Ammon's horn (tissue), 1 donor: ENCODE data around the gene DNAJB8.

Experiments used
- DNase-seq: peaks from one replicate; pipeline ENCODE4 v3.0.0-alpha.2; 2016; ENCODE audit warnings: low spot score

Gene DNAJB8

DNA sequence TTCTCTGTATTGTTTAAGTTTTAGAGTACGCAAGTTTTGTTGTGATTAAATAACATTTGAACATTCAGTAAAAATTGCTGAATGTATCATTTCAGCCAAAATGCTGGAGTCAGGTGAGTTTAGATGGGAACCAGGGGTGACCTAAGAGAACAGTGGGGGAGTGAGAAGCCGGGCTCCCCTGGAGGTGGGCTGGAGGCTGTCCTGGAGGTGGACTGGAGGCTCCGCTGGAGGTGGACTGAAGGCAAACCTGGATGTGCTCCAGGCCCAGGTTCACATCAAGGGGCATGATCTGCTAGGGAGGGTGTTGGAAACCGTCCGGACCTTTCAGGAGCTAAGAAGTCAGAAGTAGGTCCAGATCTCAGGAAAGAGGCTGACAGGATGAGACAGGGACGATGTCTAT is 23.7 kb downstream of the DNAJB8 start:
- no peak for DNase-seq

DNA sequence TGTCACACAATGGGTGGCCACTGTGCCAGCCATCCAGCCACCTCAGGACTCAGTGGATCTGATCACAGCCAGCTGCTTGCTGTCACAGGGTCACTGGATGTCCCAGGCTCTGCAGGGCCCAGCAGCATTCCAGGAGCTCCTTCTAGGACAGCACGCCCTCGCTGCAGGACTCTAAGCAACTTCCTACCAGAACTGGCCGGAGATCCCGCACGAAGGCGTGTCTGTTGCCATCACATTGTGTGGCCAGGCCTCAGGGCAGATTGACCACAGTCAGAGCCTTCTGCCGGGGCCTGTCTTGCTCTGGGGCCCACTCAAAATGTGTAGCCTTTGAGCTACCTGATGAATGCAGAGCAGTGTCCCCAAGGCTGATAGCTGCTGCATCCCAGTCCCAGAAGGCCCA is 24.6 kb downstream of the DNAJB8 start:
- DNase-seq: no peak

DNA sequence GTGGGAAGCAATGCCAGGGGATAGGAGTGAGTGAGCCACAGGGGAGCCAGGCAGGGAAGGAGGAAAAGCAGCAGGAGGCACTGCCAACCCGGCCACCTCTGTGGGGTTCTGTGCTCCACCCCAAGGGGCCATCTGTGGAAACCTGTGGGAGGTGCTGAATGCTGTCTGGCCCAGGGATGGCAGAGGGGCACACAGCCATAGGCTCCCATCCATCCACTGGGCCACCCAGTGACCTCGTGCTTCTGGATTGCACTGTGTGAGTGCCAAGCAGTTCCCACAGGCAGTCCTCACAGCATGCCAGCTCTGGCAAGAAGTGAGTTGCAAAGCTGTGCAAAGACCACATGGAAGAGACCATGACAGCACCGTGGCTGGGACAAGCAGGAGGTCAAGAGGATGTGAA is 27.5 kb downstream of the DNAJB8 start:
- DNase-seq: no peak

DNA sequence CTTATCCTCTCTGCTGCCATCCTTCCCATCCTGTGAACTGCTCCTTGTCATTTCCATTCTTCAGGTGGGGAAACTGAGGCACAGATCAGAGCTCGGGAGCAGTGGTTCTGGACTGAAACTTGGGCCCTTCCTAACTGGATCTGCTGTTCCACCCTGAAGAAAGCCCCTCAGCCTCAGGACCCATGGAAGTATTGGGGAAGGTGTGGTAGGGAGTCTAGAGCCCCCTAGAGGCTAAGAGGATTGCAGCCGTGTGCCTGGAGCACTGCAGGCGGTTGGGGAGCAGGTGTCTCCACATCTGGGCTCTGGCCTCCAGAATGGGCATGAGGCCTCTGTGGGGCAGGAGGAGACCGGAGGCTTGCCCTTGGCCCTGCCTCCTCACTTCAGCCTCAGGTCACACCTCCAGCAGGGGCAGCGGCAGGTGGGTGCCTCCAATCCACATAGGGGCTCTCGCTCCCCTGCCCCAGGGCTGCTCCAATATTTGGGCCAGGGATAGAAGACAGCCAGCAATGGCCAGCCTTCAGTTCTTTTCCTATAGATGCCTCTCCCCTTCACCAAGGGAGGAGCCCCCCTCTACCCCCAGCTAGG is 28.1 kb downstream of the DNAJB8 start:
- no peak for DNase-seq

DNA sequence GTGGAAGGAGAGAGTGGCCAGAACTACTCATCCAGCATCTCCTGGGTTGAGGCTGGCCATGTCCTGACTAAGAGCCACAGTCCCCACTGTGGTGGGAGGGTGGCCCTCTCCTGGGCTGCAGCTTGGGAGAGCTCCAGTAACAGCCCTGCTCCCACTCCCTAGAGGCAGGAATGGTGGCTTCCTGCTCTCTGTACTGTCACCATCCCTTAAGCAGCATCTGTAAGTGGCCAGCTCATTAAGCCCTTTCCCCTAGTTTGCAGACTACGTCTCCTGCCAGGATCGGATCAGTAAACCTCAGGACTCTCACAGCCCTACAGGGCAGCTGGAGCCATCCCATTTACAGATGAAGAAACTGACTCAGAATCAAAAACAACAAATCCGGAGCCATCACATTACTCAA is 30.5 kb downstream of the DNAJB8 start:
- no peak for DNase-seq

DNA sequence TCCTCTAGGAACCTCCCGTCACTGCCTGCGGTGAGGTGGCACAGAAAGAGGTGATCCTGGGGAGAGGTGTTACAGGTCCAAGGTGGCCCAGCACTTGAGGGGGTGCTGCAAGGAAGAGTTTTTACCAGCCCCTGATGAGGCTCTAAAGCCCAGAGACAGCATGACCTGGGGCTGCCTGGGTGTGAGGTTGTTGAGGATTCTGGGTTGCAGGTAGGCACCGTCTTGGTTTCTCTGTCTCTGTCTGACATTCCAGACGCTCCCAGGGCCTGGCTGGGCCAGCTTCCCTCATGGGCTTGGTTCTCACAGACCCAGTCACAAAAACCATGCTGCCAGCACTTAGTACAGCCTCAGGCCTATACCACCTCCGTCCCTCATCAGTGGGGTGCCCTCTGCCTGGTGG is 31.1 kb downstream of the DNAJB8 start:
- DNase-seq: no peak

DNA sequence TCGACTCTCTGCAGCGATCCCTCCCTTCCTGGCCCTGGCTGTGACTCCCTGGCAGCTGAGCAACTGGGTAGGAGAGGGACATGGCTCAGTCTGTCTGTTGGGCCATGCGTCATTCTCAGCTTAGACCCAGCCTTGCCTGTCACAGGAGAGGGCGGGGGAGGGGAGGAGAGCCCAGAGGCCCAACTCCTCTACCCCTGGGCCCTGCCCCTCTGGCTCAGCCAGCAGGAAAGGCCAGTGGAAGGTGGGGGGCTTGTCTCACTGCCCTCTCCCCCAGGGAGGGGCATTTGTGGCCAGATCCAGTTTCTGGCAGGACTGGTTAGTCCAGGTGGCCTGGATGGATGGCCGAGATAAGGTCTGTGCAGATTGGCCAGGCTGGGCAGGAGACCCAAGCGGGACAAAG is 31.6 kb downstream of the DNAJB8 start:
- DNase-seq: no peak

DNA sequence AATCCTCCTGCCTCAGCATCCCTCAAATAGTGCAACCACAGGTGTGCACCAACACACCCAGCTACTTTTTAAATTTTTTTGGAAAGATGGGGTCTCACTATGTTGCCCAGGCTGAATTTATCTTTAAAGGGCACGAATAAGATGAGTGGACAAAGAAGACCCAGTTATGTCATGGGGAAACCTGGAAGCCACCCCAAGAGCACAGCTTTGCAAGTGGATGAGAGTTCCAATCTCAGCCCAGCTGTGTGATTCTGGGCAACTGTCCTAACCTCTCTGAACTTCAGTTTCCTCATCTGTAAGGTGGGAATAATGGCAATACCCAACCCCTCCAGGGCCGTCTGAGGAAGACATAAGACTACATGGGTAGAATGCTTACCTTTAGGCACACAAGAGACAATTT is 32.2 kb downstream of the DNAJB8 start:
- no peak for DNase-seq

DNA sequence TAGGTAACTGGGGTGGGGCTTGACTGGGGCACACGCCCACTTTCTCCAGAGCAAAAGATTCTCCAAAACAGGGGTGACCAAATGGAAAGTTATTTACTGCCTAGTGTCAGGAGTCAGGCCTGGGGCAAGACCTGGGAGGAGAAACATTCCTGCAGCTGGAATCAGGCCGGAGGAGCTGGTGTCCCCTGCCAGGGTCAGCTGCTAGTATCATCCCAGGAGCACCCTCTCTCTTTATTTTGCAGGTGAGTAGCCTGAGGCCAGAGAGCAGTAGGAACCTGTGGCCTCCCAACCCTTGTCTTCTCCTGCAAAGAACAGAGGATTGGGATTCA is 32.9 kb downstream of the DNAJB8 start:
- no peak for DNase-seq

DNA sequence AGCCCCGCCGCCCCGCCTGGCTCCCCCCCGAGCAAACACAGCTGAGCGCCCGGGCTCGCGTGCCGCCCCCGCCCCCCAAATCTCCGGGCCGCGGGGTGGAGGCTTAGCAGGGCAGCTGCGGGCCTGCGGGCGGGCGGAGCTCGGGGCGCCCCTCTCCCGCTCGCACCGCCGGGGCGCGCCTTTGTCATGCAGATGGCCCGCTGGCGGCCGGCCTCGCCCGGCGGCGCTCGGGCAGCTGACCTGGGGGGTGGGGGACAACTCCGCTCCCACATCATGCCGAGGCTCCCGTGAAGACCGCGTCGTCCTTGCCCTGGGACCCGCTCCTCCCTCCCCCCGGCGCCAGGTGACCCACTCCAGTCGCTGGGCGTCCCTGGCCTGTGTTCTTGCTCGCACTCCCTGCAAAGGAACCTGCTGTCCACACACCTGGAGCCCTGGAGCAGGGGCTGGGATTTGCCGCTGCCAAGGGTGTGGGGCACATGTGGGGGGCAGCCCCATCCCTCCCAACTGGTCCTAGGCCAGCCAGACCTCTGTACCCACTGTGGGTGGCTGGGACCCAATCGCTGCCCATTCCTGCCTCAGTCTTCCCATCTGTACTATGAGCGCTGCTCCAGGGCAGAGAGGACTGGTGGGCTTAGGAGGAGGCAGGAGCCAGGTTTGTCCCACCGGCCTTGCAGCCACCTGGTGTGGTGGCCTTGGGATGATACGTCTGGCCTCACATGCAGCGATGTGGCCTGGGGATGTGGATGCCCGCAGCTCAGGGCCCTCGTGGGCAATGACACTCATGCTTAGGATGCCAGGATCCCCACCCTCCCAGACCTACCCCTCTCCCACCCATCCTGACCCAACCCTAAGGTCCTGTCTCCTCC is 33.5 kb downstream of the DNAJB8 start:
- no peak for DNase-seq

DNA sequence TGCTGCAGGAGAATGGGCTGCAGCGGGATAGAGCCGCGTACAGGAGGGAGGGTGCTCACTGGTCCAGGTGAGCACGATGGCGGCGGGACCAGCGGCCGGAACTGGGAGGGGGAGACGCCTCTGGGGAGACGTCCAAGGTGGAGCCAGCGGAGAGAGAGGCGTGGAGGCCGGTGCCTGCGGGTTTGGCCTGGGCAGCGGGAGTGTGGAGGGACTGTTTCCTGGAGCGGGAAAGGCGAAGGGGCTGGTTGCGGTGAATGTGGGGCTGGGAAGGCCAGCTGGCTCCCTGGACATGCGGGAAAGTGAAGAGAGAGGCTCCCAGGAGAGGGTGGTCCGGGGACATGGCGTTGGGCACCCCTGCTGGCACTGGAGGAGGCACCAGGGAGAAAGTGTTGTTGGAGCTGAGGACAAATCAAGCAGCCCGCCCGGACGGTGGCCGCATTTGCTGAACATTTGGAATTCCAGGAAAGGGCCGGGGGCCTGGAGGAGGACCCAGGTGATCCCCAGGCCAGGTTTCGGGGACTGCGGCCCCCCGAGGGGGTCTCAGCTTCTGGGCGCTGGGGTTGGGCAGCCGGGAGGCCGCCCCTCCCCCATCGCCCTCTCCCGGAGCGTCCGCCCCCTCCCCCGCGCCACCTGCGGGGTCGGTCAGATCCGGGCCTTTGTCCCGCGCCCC is 34.3 kb downstream of the DNAJB8 start:
- DNase-seq: no peak

DNA sequence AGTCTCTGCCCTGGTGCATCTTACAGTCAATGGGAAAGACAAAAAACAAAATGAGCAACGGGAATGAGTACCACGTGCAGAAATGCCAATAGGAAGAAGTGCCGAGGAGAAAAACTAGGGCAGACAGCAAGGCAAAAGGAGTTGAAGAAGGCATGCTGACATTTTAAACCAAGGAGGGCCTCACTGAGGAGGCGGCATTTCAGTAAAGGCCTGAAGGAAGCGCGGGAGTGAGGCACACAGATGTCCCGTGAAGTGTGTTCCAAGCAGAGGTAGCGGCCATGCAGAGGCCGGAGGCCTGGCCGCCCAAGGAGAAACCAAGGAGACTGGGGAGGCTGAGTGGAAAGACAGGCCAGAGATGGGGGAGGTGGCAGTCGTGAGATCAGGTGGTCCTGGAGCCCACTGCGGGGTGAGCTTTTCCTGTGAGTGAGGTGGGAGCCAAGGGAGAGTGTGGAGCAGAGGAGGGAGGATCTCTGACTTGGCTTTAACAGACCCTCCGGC is 34.8 kb downstream of the DNAJB8 start:
- DNase-seq: no peak

DNA sequence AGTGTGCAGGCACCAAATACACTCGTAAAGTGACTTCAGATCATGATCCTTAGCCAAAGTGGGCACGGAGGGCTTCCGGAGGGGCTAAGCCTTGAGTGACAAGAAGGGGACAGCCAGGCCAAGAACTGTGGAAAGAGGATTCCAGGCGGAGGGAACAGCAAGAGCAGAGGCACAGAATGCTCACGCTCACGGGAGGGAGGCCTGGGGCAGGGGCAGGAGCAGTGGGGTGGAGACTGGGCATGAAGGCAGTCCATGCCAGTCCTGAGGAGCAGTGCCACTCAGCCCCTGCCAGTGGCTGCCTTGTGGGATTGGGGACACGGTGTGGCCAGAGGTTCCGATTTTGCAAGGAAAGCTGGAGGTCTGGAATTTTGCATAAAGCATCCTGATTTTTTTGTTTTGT is 36.0 kb downstream of the DNAJB8 start:
- no peak for DNase-seq

DNA sequence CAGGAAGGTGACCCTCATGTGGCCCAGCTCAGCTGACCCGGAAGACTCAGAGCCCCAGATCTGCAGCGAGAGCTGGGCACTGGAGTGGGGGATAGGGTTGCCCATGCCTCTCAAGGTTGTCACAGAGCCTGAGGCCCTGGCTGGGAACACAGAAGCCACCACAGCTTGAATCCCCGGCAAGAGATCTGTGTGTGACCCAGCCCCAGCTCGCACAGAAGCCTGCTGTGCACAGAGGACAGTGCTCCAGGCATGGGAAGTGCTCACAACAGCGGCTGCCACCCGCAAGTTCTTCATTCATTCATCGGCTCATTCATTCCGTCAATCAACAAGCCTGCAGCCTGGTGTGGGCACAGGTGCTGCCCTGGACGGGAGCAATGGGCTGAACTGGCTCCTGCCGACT is 36.4 kb downstream of the DNAJB8 start:
- no peak for DNase-seq

DNA sequence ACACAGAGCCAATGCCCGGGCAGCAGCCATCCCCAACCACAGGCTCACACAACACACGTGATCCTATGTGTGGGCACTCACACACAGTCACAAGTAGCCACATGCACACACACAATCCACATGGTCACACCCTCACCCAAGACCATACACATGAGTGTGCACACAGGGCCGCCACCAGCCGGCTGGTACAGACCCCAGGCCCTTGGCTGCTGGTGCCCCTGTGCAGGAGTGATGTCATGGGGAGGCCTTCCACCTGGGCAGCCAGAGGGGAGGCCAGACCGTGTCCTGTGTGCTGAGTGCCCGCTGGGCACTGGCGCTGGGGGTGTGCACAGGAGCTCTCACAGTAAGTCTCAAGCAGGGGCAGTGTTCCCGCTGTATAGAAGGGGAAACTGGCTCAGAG is 36.9 kb downstream of the DNAJB8 start:
- no peak for DNase-seq

DNA sequence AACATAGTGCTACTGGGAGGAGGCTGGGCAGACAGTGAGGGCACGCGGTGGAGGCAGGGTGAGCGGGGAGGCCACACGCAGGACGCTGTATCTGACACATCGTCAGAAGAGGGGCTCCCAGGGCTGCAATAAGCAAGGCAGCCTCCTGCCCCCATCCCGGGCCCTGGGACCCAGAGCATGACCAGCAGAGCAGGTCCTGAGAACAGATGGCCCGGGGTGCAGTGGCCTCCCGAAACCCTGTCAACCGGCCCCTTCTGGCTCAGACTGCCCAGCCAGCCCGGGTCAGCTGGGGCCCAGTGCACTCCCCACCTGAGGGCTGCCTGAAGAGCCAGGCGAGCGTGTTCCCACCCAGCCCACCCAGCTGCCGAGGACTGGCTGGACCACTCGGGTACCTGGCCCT is 37.4 kb downstream of the DNAJB8 start:
- no peak for DNase-seq

DNA sequence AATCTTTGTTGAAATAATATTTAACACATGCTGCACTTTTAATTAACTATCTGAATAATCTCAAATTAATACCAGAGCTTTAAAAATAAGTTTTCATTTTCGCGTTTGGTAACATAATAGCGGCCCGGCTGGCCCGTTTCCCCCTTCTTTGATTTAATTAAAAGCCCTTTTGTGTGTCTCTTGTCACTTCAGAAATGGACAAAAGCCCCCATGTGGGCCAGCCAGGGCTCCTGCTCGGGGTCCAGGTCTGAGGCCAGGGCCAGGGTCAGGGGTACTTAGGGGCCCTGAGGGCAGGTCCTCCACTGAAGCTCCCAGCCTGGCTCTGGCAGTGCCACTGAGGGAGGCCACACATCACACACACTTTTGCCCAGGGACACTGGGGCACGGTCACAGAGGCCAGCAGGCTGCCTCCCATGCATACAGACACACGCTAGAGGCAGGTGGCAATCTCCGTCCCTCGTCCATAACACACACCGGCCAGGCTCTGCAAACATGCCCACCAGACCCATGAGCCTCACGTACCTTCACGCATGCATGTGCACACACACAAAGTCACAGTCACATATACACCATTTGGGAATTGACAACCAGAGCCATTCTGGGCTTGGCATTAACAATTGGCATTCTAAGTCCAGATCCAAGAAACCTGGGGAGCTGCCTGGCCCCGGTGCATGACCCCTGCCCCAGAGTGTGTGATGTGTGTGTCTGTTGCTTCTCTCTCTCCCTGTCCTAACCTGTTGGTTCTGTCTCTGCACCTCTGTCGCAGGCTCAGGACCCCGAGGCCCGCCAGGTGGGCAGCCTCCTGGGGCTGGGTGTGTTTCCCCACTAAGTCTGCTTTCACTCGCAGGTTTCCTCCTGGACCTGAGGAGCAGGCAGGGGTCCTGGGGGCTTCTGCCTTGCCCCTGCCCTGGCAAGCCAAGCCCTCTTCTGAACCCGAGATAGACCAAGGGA is 38.5 kb downstream of the DNAJB8 start:
- DNase-seq: no peak

DNA sequence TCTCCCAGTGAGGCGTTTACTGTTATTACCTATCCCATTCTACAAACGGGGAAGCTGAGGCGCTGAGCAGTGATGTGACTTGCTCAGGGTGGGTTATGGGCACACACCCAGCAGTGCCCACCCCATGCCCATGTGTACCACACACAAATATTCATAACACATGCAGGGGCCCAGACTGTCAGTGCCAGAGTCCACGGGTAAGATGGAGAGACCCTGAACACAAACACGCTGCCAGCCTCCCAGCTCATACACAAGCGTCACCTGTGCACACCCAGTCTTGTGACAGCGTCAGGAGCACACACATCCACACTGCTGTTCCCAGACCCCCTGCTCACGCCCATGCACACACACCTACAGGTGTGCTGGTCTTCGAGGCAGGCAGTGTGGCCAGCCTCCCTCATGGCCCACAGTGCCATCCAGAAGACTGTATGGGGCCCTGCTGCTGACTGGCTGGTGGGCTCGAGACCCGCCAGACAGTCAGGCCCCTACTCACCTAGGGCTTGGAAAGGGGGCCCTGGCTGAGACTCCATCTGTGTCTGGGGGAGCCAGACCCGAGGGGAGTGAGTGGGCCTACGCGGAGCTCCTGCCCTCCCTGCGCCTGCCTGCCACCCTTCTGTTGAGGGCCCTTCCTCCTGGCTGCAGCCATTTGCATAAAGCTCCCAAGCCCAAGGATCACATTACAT is 39.4 kb downstream of the DNAJB8 start:
- no peak for DNase-seq

DNA sequence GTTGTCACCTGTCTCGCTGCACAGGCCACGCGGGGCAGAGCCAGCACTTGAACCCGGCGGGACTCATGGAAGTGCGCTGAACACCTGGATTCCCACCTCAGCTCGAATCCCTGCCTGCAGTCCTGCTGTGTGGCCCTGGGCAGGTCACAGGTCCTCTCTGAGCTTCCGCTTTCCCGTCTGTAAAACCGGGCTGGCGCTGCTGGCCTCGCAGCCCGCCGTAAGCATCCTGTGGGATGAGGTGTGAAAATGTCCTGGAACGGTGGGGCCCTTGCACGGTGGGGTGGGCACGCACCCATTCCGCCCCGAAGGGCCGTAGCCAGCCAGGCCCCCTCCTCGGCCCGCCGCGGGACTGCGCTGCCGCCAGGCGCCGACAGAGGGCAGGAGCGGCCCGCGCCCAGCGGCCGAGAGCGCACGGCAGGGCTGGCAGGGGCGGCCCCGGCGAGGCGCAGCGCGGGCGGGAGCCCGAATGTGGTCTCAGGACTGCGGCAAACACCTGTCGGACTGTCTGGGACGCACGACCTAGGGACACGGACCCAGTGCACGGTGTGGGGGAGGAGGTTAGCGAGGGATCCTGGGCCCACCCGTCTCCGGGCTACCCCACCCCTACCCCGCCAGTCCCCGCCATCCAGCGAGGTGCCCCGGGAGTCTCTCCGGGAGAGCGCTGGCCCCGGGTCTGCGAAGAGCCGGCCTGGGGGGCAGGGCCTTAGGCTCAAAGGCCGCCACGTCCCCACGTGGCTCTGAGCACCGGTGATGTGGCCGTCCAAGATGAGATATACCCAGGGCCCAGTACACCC is 40.4 kb downstream of the DNAJB8 start:
- peak; percentile 15 for DNase-seq

DNA sequence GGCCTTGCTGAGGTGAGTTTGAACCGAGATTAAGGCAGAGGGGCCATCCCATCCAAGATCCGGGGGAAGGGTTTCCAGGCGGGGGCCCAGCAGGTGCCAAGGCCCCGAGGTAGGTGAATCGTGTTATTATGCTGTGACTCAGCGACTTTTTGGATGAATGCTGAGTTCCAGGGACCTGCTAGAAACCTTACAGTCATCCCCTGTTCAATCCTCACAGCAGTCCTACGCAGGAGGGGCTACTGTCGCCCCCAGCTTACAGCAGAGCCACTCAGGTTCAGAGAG is 40.9 kb downstream of the DNAJB8 start:
- DNase-seq: no peak
